DMS79 treated with DMSO at 0.1 percent for 48 hours (cell line): Measurements from ENCODE around the gene SCT.

Experiments used
- DNase-seq: peaks from one replicate; lab custom pipeline; 2025; lab: John Stamatoyannopoulos, UW

The SCT gene

GRCh38 chr11:584287-584686, 42.7 kb downstream of the SCT start:
- no peak for DNase-seq

- DNase-seq = no peak
Measured at GRCh38 chr11:581752-582151, 45.2 kb downstream of the SCT start.

DNA sequence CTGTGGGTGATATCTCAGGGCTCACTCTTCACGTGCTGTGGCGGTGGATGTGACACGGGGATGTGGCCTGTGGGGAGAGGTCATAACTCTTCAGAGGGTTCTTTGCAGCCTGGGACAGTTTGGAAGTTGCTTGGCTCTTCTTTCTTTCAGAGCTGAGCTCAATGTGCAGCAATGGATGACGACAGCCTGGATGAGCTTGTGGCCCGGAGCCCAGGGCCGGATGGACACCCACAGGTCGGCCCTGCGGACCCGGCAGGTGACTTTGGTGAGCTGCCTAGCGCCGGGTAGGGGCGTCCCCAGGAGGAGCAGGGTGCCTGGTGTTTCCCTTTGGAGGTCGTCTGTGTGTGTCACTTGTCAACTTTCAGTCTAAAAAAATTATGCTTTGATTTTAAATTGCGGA, 45.6 kb downstream of the SCT start:
- no peak for DNase-seq

DNA sequence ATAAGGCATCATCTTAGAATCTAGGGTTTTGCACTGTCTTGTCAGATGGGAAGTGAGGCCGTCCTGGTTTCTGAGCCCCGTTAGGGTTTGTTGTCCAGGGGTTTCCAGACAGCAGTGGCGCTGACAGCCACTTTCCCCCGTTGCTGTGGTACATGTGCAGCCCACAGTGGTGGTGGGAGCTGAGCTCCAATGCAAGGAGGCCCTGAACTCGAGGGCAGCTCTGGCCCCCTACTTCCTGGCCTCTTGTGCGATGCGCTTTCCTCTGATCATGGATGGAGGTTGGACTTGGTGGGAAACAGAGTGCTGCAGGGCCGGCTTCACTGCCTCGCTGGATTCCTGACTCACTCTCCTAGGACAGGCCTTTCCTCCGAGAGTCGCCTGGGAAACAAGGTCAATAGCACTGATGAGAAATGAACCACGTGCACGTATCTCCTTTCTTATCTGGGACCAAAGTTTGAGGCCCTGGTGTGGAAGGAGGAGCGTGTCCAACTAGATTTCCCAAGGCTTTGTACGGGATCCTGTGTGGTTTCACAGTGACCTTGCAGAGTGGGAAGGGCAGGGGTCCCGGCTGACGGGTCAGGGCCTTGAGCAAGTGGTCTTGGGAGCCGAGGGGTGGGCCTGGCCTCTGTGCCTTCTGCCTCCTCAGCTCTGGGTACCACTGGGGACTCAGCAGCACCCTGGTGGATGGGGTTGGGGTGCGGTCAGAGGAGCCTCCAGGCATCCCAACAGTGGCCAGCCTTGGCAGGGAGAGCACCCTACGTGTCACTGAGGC, 47.0 kb downstream of the SCT start:
- no peak for DNase-seq

- no peak for DNase-seq
Measured at GRCh38 chr11:578276-579035, 48.5 kb downstream of the SCT start.

- no peak for DNase-seq
Measured at GRCh38 chr11:577611-577894, 49.4 kb downstream of the SCT start.

GRCh38 chr11:576811-577610, 50.0 kb downstream of the SCT start:
- DNase-seq = no peak
